ENCODE results near the gene A3GALT2.

Gene A3GALT2

DNA sequence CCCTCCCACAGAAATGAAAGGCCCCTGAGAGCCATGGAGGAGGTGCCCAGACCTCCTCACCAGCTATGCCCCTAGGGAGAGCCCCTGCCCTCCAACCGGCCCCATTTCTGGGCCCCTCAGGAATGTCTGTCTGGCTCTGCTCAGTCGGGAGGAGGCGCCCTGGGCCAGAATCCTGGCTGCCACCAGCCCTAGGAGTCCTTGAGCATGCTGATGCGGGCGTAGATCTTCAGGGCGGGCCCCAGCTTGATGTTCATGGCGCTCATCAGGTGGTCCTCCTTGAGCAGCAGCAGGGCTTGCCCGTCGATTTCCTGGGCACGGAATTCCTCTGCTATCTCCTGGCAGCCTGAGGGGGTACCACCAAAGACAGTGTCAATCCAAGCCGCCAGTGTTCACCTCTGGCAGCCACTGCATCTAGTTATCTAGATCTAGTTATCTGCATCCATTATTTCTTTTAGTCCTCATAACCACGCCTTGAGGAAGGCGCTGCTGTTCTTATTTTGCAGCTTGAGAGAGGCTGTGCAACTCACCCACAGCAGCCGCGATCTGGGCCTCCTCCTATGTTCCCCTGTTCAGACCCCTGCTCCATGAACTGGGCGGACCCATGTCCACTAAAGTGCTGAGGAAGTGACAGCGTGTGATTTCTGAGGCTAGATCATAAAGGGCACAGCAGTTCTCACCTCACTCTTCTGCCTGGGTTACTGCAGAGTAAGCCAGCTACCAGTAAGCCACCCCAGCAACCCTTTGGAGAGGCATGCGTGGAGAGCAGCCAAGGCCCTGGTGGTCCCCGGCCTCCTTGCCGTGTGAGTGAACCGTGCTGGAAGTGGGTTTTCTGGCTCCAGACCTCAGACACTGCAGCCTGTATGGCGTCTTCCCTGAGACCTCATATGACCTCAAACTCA, 4.0 kb upstream of the A3GALT2 start:
- TF ChIP-seq, protein P1, sequence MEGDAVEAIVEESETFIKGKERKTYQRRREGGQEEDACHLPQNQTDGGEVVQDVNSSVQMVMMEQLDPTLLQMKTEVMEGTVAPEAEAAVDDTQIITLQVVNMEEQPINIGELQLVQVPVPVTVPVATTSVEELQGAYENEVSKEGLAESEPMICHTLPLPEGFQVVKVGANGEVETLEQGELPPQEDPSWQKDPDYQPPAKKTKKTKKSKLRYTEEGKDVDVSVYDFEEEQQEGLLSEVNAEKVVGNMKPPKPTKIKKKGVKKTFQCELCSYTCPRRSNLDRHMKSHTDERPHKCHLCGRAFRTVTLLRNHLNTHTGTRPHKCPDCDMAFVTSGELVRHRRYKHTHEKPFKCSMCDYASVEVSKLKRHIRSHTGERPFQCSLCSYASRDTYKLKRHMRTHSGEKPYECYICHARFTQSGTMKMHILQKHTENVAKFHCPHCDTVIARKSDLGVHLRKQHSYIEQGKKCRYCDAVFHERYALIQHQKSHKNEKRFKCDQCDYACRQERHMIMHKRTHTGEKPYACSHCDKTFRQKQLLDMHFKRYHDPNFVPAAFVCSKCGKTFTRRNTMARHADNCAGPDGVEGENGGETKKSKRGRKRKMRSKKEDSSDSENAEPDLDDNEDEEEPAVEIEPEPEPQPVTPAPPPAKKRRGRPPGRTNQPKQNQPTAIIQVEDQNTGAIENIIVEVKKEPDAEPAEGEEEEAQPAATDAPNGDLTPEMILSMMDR (conservative IDR thresholded peaks at IDR 0.05), result no peak
- no peak for TF ChIP-seq ZFX (IDR thresholded peaks at IDR 0.05)
- no peak overlapping the region for H3K27ac ChIP-seq

DNA sequence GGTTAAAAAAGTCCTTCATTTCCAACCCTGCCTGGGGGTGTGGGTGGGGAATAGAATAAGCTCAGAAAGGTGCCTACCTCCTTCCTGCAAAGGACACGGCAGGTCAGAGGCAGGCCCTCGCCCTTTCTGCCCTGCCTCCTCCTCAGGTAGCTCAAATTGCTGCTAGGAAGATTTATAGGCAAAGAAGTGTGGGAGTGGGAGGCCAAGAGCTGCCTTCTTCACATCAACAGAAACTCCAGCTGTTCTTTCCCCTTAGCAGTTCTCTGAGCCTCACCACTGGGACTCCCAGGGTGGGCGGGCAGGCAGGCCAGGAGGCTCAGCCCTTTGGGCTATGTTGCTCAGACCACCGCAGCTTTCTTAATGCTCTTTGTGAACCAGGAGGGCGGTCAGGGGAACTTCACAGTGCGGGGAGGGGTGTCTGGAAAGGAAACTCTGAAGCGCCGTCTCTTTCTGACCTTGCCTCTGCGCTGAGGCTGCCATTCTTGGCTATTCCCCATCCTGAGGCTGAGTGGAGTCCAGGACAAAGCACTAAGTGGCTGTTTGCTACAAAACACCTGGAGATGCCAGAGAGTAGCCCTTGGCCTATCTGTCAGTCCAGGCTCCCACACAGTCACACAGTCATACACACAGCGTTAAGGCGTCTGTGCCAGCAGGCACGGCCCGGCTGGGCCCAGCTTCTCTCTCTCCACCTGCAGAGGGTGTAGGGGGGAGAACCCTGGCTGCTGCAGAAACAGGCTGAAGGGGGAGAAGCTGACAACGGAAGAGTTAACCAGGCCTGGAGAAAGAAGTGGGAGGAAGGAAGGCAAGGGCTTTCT, 3.0 kb upstream of the A3GALT2 start:
- H3K27ac ChIP-seq, result no peak overlapping the region
- TF ChIP-seq ZFX (IDR thresholded peaks at IDR 0.05), result no peak
- TF ChIP-seq, protein P1 (conservative IDR thresholded peaks at IDR 0.05), result no peak

DNA sequence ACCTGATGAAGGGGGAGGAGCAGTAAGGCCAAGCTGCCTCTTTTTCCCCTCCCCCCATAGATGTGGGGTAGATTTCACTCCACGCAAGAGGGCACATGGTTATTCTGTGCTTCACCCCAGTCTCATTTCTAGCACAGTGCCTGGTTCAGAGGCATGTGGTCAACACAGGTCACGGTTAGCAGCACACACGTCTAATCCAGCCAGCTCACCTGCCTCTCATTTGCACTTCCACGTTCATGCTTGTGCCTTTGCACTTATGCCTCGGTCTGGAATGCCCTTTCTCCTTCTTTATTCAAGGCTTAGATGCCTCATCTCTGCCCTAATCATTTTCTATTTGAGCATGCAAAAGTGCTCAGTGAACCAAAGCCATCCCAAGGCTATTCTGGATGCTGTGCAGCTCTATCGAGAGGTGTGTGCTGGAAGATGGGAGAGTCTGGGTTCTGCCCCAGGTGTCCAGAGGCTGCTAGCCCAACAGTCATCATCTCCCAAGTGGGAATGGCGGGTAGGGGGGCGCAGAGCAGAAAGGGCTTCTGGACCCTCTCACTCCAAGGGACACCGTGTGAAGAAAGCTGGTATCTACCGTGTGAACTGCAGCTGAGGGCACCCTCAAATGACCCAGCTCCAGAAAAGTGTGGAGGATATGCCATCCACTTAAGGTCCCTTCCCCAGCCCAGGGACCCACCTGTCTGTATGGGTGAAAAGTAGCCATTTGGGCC, 2.1 kb upstream of the A3GALT2 start:
- H3K27ac ChIP-seq, result no peak overlapping the region
- TF ChIP-seq, protein P1 (conservative IDR thresholded peaks at IDR 0.05), result no peak
- TF ChIP-seq ZFX (IDR thresholded peaks at IDR 0.05), result no peak

DNA sequence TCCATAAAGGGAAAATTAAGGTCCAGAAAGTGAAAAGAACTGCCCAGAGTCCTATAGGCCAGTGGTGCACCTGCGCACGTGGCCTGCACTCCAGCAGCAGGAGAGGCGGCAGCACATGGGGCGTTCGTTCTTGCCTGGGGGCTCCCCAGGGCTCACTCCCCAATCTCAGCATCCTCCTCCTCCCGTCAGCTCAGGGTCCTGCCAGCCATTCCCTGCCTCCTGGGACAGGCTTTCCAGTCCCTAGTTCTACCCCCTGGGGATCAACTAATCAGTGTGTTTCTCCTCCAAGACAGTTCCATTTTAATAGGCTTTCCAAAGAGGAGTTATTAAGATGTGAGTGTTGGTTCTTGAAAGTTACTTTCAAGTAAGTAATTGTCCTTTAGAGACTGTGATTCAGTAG, 1.2 kb upstream of the A3GALT2 start:
- TF ChIP-seq ZFX (IDR thresholded peaks at IDR 0.05), result no peak
- TF ChIP-seq, protein P1 (conservative IDR thresholded peaks at IDR 0.05), result no peak

DNA sequence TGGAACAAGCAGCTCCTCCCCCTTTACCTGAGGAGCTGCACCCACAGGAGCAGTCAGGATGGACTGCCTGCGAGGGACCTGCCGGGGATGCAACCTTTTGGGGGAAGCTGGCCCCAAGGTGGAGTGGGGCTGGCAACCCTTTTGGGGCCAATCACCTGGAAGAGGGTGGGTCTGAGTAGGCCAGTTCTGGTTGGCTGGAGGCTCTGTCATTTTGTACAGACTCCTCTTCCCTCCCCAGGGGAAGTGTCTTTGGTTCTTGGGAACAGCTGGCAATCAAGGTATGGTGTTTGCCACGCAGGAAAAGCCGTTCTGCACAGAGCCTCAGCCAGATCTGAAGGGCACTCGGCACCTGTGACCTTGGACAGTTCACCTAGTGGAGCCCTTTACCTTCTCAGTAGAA, 280 bp upstream of the A3GALT2 start:
- TF ChIP-seq, protein P1 (conservative IDR thresholded peaks at IDR 0.05), result no peak
- no peak for TF ChIP-seq ZFX (IDR thresholded peaks at IDR 0.05)
- H3K27ac ChIP-seq, result no peak overlapping the region

More for the DNA sequence above, 1.2 kb upstream of the A3GALT2 start:
- H3K27ac ChIP-seq, result no peak overlapping the region

DNA sequence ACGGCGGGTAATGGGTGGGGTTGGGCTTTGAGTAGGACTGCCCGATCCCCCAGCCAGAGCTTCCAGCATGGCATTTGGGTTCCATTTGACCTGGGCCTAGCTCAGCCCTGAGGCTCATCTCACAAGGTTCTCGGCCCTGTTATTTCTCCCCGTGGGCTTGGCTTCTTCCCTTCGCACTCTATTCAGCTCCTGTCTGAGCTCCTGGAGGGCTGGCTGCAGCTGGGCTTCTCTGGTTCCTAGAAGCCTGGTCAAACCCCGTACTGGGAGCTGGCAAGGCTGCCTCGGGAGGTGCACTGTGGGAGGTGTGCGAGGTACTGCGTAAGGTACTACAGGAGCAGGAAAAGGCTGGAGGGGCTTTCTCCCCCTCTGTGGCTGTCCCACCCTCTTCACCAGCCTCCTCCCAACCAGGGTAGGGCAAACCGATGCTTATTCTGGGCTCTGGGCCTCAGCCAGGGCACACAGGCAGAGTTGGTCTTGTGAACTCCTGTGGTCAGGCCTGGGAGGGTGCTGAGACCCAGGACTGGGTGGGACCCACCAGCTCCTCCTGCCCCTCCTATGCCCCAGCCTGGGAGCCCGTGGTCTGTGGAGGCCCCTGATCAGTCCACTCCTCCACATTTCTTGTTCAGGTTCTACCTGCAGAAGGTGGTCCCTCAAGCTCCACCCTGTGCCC, 814 bp downstream of the A3GALT2 start:
- TF ChIP-seq, protein P1 (conservative IDR thresholded peaks at IDR 0.05), result no peak
- TF ChIP-seq ZFX (IDR thresholded peaks at IDR 0.05), result no peak
- no peak overlapping the region for H3K27ac ChIP-seq
